ENCODE measurements around the gene PLEKHB1.

The PLEKHB1 gene

GRCh38 chr11:73653996-73654395 lies 7.6 kb downstream of the PLEKHB1 start:
- no peak for TF ChIP-seq CTCF (IDR thresholded peaks at IDR 0.05; ENCODE audit: extremely low read depth, missing control alignments)
- DNase-seq (ENCODE audit: low spot score): no peak

GRCh38 chr11:73654482-73655021 lies 8.2 kb downstream of the PLEKHB1 start:
- no peak for TF ChIP-seq CTCF (IDR thresholded peaks at IDR 0.05; ENCODE audit: extremely low read depth, missing control alignments)
- DNase-seq (ENCODE audit: low spot score): no peak

- DNase-seq (ENCODE audit: low spot score): no peak
- no peak for TF ChIP-seq CTCF (IDR thresholded peaks at IDR 0.05; ENCODE audit: extremely low read depth, missing control alignments)
Measured at GRCh38 chr11:73655686-73656085, 9.3 kb downstream of the PLEKHB1 start.

GRCh38 chr11:73656985-73657384 lies 10.6 kb downstream of the PLEKHB1 start:
- no peak for TF ChIP-seq CTCF (IDR thresholded peaks at IDR 0.05; ENCODE audit: extremely low read depth, missing control alignments)
- DNase-seq (ENCODE audit: low spot score): no peak

- no peak for DNase-seq (ENCODE audit: low spot score)
- no peak for TF ChIP-seq CTCF (IDR thresholded peaks at IDR 0.05; ENCODE audit: extremely low read depth, missing control alignments)
Measured at GRCh38 chr11:73659961-73660360, 13.6 kb downstream of the PLEKHB1 start.

- no peak for TF ChIP-seq CTCF (IDR thresholded peaks at IDR 0.05; ENCODE audit: extremely low read depth, missing control alignments)
- DNase-seq (ENCODE audit: low spot score): no peak
Measured at GRCh38 chr11:73660497-73661034, 14.2 kb downstream of the PLEKHB1 start.

- peak; percentile 96 for TF ChIP-seq CTCF (IDR thresholded peaks at IDR 0.05; ENCODE audit: extremely low read depth, missing control alignments)
- DNase-seq (ENCODE audit: low spot score): peak; percentile 93
Measured at GRCh38 chr11:73661035-73661628, 14.8 kb downstream of the PLEKHB1 start.
